ENCODE data around the gene SEMA6B. TPM values are rescaled to one million over a fixed set of nuclear protein-coding genes. Genes with fewer than 3 reads are reported as not detected.

SEMA6B gene
- total RNA-seq (2022; extraction: Qiagen RNA extraction): 4.9 to 6.0 TPM (median 5.0 TPM) in 5 replicates

DNA sequence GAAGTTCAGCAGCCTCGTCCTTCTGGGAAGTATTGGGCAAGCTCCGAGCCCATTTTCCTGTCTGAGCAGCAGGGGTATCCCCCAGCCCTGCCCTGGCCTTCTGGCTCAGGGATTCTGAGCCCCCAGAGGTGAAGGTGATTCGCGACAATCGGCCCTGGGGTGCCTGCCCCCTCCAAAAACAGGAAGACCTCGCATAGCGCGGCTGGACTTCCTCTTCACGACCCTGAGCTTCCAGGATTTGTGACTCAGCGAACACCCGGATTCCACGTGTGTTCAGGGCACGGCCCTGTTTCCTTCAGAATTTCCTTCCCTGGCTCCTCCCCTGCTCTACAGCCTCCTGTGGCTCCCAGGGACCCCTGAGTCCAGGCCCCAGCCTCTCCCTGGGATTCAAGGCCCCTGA lies at the start of gene SEMA6B:
SEMA6B (minus strand) TSS at position 116 of the 400 bp plus-strand sequence. CDS start 1,227 bp downstream, outside the sequence.

DNA sequence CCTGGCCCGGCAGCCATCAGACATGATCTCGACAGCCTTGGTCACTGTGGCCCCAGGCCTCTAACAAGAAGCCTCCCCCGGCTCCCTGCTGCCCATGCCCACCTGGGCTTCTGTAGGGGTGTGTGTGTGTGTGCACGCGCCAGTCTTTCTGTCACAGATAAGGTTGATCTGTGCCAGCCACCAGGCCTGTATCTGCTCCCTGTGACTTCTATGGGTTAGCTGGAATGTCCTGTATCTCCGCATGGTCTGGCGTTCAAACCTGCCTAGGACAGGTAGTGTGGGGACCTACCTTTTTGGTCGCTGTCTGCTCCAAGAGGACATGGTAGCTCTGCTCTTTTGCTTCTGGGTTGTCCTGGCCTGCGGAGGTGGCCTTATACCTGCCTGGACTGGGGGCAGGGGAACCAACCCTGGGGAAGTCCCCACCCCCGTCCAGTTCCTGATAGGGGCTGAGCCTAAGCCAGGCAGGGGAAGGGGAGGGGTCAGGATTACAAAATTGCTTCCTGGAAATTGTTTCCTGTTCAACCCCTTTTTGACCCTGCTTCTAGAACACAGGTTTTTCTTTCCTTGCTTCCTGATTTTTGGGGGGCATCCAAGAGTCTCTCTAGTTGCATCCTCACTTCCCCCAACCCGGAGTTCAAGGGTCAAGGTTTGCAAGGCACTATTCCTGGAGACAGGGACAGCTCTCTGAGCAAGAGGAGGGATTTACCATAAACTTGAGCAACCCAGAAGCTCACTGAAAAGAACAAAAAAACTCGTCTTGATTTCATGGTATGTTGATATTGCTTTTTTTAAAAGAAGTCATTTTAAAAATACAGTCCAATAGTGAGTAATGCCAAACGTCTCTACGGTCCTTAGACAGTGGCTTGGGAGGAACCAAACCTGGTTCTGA lies 19.5 kb downstream of the SEMA6B start, which contains the start of gene LRG1:
LRG1 (minus strand) TSS at position 344 of the 889 bp plus-strand sequence; CDS start at position 321, 23 bp downstream.

DNA sequence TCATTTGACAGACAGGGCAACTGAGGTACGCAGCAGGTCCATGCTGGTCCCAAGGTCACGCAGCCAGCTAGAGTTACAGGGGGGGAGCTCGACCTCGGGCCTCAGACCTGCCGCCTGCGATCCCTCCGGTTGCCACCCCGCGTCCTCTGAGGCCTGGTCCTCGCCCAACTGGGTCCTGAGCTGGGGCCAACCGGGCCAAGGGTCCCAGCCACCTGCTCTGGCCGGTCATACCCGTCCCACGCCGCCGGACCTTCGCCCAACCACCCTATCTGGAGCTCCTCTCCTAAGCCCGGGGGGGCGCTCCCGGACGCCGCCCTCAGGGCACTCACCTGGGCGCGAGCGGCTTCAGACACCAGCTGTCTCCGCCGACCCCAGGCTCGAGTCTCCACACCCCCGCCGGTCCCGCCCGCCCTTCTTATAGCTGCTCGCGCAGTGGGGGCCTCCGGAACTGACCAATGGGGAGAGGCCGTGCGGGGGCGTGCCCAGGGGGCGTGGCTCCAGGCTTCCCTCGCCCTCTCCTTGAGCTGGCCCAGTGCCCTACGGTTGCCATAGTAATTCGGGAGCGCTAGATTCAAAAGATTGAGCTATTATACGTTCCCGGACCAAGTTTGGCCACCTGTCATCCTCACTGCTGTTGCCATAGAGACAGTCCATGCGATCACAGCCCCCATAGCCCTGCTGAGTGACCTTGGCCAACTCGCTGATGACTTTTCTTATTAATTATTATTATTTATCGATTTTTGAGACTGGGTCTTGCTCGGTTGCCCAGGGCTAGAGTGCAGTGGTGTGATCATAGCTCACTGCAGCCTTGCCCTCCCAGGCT lies 24.4 kb downstream of the SEMA6B start, which contains the start of gene PLIN5:
PLIN5 (minus strand) TSS at position 389 of the 823 bp plus-strand sequence. CDS start 1,150 bp downstream, outside the sequence.

DNA sequence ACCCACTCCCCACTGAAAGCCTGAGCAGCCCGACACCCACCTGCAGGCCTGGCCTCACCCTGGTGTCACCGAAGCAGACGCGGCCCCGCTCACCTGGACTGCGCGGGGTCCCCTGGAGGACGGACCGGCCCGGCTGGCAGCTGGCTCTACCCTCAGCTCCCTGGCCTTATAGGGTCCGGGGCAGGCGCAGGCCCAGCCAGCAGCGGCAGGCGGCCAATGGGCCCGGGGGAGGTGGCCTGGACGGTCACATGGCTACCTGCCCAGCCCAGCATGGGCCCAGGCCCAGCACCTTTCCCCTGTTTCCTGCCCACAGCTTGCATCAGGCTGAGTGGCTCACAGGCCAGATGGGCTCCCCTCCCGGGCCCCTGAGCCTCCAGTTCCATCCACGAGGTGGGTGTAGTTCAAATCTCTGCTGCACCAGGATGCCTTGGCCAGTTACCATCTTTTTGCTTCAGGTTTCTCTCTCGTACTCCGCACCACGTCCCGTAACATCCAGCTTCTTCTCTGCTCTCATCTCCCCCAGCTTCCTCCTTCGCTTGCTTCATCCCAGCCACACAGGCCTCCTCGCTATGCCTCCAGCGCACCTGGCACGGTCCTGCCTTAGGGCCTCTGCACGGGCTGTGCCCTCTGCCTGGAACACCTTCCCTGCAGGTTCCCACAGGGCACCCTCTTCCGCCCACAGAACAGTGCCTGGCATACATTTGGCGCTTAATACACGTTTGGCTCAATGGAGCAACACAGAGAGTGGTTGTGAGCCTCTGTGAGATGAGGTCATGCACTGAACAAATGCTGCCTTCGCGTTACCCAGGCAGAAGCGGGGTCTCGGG lies 40.9 kb downstream of the SEMA6B start, which contains the start of gene PLIN4:
PLIN4 (minus strand) TSS at position 142 of the 827 bp plus-strand sequence. CDS start 214 bp downstream, outside the sequence.

Other genes starting within 250 kb of the SEMA6B start
- 0.09 to 0.24 TPM in 2 of 5 replicates, not detected in the others for gene STAP2, start 220.9 kb downstream of the SEMA6B start, total RNA-seq (2022; extraction: Qiagen RNA extraction)
- gene MPND, start 216.1 kb downstream of the SEMA6B start, total RNA-seq (2022; extraction: Qiagen RNA extraction): 5.0 to 12.2 TPM (median 10.5 TPM) in 5 replicates
- gene SH3GL1, start 159.1 kb downstream of the SEMA6B start, total RNA-seq (2022; extraction: Qiagen RNA extraction): 45.8 to 61.4 TPM (median 59.4 TPM) in 5 replicates
- 20.4 to 22.3 TPM (median 21.2 TPM) in 5 replicates for gene CHAF1A, start 157.0 kb downstream of the SEMA6B start, total RNA-seq (2022; extraction: Qiagen RNA extraction)
- gene UBXN6, start 101.9 kb downstream of the SEMA6B start, total RNA-seq (2022; extraction: Qiagen RNA extraction): 39.6 to 66.9 TPM (median 60.1 TPM) in 5 replicates
- gene HDGFL2, start 87.4 kb downstream of the SEMA6B start, total RNA-seq (2022; extraction: Qiagen RNA extraction): 25.2 to 29.7 TPM (median 26.5 TPM) in 5 replicates
- 0.09 to 0.15 TPM (median 0.12 TPM) in 5 replicates for gene PLIN4, start 41.2 kb downstream of the SEMA6B start, total RNA-seq (2022; extraction: Qiagen RNA extraction)
- gene PLIN5, start 24.5 kb downstream of the SEMA6B start, total RNA-seq (2022; extraction: Qiagen RNA extraction): 0.10 to 0.39 TPM (median 0.14 TPM) in 5 replicates
- 0.06 to 0.20 TPM (median 0.11 TPM) in 5 replicates for gene LRG1, start 19.6 kb downstream of the SEMA6B start, total RNA-seq (2022; extraction: Qiagen RNA extraction)
- gene TNFAIP8L1, start 79.8 kb upstream of the SEMA6B start, total RNA-seq (2022; extraction: Qiagen RNA extraction): 2.7 to 4.3 TPM (median 3.5 TPM) in 5 replicates
- 116 to 145 TPM (median 140 TPM) in 5 replicates for gene MYDGF, start 110.7 kb upstream of the SEMA6B start, total RNA-seq (2022; extraction: Qiagen RNA extraction)
- gene DPP9, start 164.2 kb upstream of the SEMA6B start, total RNA-seq (2022; extraction: Qiagen RNA extraction): 55.3 to 61.0 TPM (median 56.0 TPM) in 5 replicates
- gene FEM1A, start 232.1 kb upstream of the SEMA6B start, total RNA-seq (2022; extraction: Qiagen RNA extraction): 5.5 to 5.8 TPM (median 5.7 TPM) in 5 replicates

Measured in A549 treated with AZD2906 at 1 μM for 4 hours (cell line).